Gastrocnemius medialis (tissue), 4 donors: ENCODE measurements around the gene MINDY4. TPM values are rescaled to one million over a fixed set of nuclear protein-coding genes. Genes with fewer than 3 reads are reported as not detected.

Experiments used
- ATAC-seq, 2 donors: fragments of 150-250 bp; one replicate each; pipeline ENCODE4 v1.9.1; 2016
- DNase-seq, 2 donors: peaks; one replicate each; pipeline ENCODE4 v3.0.0-alpha.2; 2019
- H3K27ac ChIP-seq, 4 donors: fragments of 200-600 bp; sonication (generic); 1 replicate in 1 of 4; 2 replicates in 3 of 4; pipeline ENCODE4 v1.5.1; 2016 to 2018; ENCODE audit warnings: mild to moderate bottlenecking in 2 of 4, moderate library complexity in 1 of 4
- H3K27me3 ChIP-seq, 3 donors: fragments of 200-600 bp; sonication (generic) in 2 of 3; 1 replicate in 1 of 3; 2 replicates in 2 of 3; pipeline versions ENCODE4 v1.5.1 to v1.6.0; 2016 to 2019; ENCODE audit warnings: mild to moderate bottlenecking in 1 of 3, moderate library complexity in 1 of 3
- H3K36me3 ChIP-seq, 2 donors: fragments of 200-600 bp; sonication (generic) in 1 of 2; one replicate each; pipeline ENCODE4 v1.5.1; 2017 to 2018
- H3K4me1 ChIP-seq, 2 donors: fragments of 200-600 bp; sonication (generic) in 1 of 2; one replicate each; pipeline ENCODE4 v1.5.1; 2016 to 2017; ENCODE audit warnings: mild to moderate bottlenecking in 2 of 2
- H3K4me3 ChIP-seq, 4 donors: fragments of 200-600 bp; sonication (generic) in 3 of 4; 1 replicate in 1 of 4; 2 replicates in 3 of 4; pipeline ENCODE4 v1.5.1; 2016 to 2019; ENCODE audit warnings: mild to moderate bottlenecking in 2 of 4
- H3K9me3 ChIP-seq, 3 donors: fragments of 200-600 bp; sonication (generic) in 2 of 3; 1 replicate in 1 of 3; 2 replicates in 2 of 3; pipeline ENCODE4 v1.5.1; 2016 to 2019
- CTCF ChIP-seq, 5 experiments: fragments of 450-650 bp in 3 of 5; fragments of 200-600 bp in 2 of 5; sonication (generic) in 2 of 5; IDR thresholded peaks in 4 of 5; conservative IDR thresholded peaks in 1 of 5; 1 replicate in 4 of 5; 2 replicates in 1 of 5; pipeline ENCODE4 v1.5.1; 2016 to 2019; ENCODE audit warnings: antibody characterized with exemption in 5 of 5, mild to moderate bottlenecking in 3 of 5, moderate library complexity in 3 of 5
- POLR2A ChIP-seq, 2 donors: fragments of 450-650 bp; IDR thresholded peaks; one replicate each; pipeline ENCODE4 v1.6.1; 2017; ENCODE audit warnings: antibody characterized with exemption in 2 of 2, mild to moderate bottlenecking in 2 of 2, moderate library complexity in 2 of 2
- in situ Hi-C, 4 donors: fragments of 200-750 bp; cut with MboI; loops; one replicate each; pipeline versions ENCODE4 v1.15.0 to v1.8.0; 2017; ENCODE audit warnings: low sequenced_read_pairs in 4 of 4
- intact Hi-C: fragments of 100-400 bp; cut with DNase I; formaldehyde crosslinking; loops from one replicate; pipeline ENCODE4 v1.15.1; 2023; ENCODE audit warnings: low total_unique reads
- total RNA-seq, 4 donors: library from RNA; depleted of rRNA; stranded (reverse); fragments of >200 nt; gene quantifications; one replicate each; pipeline versions ENCODE4 v1.1.0 to v1.2.3, GENCODE V29; 2016

The MINDY4 gene
- total RNA-seq, 4 donors from 2014 or later, result 1.4 to 4.3 (median 3.0) TPM

GRCh38 chr7:30906515-30907240 lies 135.5 kb downstream of the MINDY4 start:
- peak overlapping the region in 3 of 4 donors; percentile 3 to 59 (median 25) for H3K27ac ChIP-seq
- no peak for TF ChIP-seq CTCF (IDR thresholded peaks at IDR 0.05 in 4 of 5, conservative IDR thresholded peaks at IDR 0.05 in 1 of 5)
- TF ChIP-seq POLR2A (IDR thresholded peaks at IDR 0.05), result no peak
- H3K9me3 ChIP-seq, result no peaks in the 10 kb centered on the region
- ATAC-seq, result no peak
- in situ Hi-C loops (no loop called here), intact Hi-C loops (no loop called here)
- no peaks in the 10 kb centered on the region for H3K36me3 ChIP-seq
- no peak for DNase-seq
- no peak overlapping the region for H3K4me3 ChIP-seq
- H3K27me3 ChIP-seq, result no peaks in the 10 kb centered on the region
- peaks cover 3 to 14% of the 10 kb centered on the region in 2 donors for H3K4me1 ChIP-seq

- Histone ChIP-seq H3K27ac (peak overlapping the region; percentile 25 to 61 (median 50)), H3K4me1 (peaks cover 3 to 14% of the 10 kb centered on the region in 2 donors), H3K4me3 (no peak overlapping the region), H3K9me3 (no peaks in the 10 kb centered on the region), H3K36me3 (no peaks in the 10 kb centered on the region), H3K27me3 (no peaks in the 10 kb centered on the region)
- ATAC-seq, result peak; percentile 8 to 37
- intact Hi-C loops (no loop called here), in situ Hi-C loops (no loop called here)
- TF ChIP-seq POLR2A (IDR thresholded peaks at IDR 0.05) (no peak), CTCF (IDR thresholded peaks at IDR 0.05 in 4 of 5, conservative IDR thresholded peaks at IDR 0.05 in 1 of 5) (no peak)
- no peak for DNase-seq
Observed at GRCh38 chr7:30907527-30908267, 136.5 kb downstream of the MINDY4 start.

- TF ChIP-seq POLR2A (IDR thresholded peaks at IDR 0.05), result no peak
- no peak for TF ChIP-seq CTCF (IDR thresholded peaks at IDR 0.05 in 4 of 5, conservative IDR thresholded peaks at IDR 0.05 in 1 of 5)
- peak overlapping the region in 3 of 4 donors; percentile 25 to 61 (median 59) for H3K27ac ChIP-seq
- intact Hi-C loops, result no loop called here
Observed at GRCh38 chr7:30908681-30909080, 137.5 kb downstream of the MINDY4 start.

GRCh38 chr7:30909431-30909830 lies 138.2 kb downstream of the MINDY4 start:
- no peak for DNase-seq
- peaks cover 3 to 14% of the 10 kb centered on the region in 2 donors for H3K4me1 ChIP-seq
- ATAC-seq, result no peak
- H3K36me3 ChIP-seq, result no peaks in the 10 kb centered on the region
- H3K9me3 ChIP-seq, result no peaks in the 10 kb centered on the region
- in situ Hi-C loops (no loop called here), intact Hi-C loops (no loop called here)
- H3K27me3 ChIP-seq, result no peaks in the 10 kb centered on the region
- peak overlapping the region in 1 of 4 donors; percentile 6 for H3K27ac ChIP-seq
- H3K4me3 ChIP-seq, result no peak overlapping the region
- no peak for TF ChIP-seq CTCF (IDR thresholded peaks at IDR 0.05 in 4 of 5, conservative IDR thresholded peaks at IDR 0.05 in 1 of 5)
- TF ChIP-seq POLR2A (IDR thresholded peaks at IDR 0.05), result no peak

More at GRCh38 chr7:30908681-30909080, 137.5 kb downstream of the MINDY4 start:
- Histone ChIP-seq H3K36me3 (no peaks in the 10 kb centered on the region), H3K4me1 (peaks cover 3 to 14% of the 10 kb centered on the region in 2 donors), H3K4me3 (no peak overlapping the region), H3K27me3 (no peaks in the 10 kb centered on the region), H3K9me3 (no peaks in the 10 kb centered on the region)
- in situ Hi-C loops, result no loop called here
- no peak for ATAC-seq
- DNase-seq, result no peak
